H9 (cell line): ENCODE data around the gene NT5C2. TPM values are rescaled to one million over a fixed set of nuclear protein-coding genes. Genes with fewer than 3 reads are reported as not detected.

Experiments used
- DNase-seq: peaks from one replicate; pipeline ENCODE4 v3.0.0-alpha.2; 2017
- H2AFZ ChIP-seq: one replicate; pipeline ENCODE4 v1.6.1; 2013; ENCODE audit warnings: mild to moderate bottlenecking, low read length, control low read depth, moderate library complexity
- H2AK5ac ChIP-seq: 2 replicates; pipeline ENCODE4 v1.6.1; 2013; ENCODE audit warnings: low read length, control low read depth, mixed read lengths; ENCODE audit not compliant: insufficient read length
- H2BK120ac ChIP-seq: one replicate; pipeline ENCODE4 v1.6.1; 2013; ENCODE audit warnings: low read depth, mild to moderate bottlenecking, low read length, control low read depth, inconsistent platforms; ENCODE audit not compliant: poor library complexity, severe bottlenecking
- H2BK12ac ChIP-seq: 2 replicates; pipeline ENCODE4 v1.6.1; 2013; ENCODE audit warnings: low read length, control low read depth, mixed read lengths, low read depth; ENCODE audit not compliant: insufficient read length
- H2BK15ac ChIP-seq: 2 replicates; pipeline ENCODE4 v1.6.1; 2013; ENCODE audit warnings: low read depth, low read length, control low read depth
- H2BK20ac ChIP-seq: one replicate; pipeline ENCODE4 v1.6.1; 2013; ENCODE audit warnings: low read depth, mild to moderate bottlenecking, low read length, control low read depth, inconsistent platforms; ENCODE audit not compliant: poor library complexity, severe bottlenecking
- H2BK5ac ChIP-seq: 2 replicates; pipeline ENCODE4 v1.6.1; 2013; ENCODE audit warnings: low read length, control low read depth, mixed read lengths; ENCODE audit not compliant: insufficient read length
- H3K14ac ChIP-seq: 2 replicates; pipeline ENCODE4 v1.6.1; 2013; ENCODE audit warnings: low read length, control low read depth; ENCODE audit not compliant: insufficient read depth
- H3K18ac ChIP-seq: 2 replicates; pipeline ENCODE4 v1.6.1; 2013; ENCODE audit warnings: low read depth, mild to moderate bottlenecking, mixed read lengths, low read length, control low read depth; ENCODE audit not compliant: insufficient read length
- H3K23ac ChIP-seq: 2 replicates; pipeline ENCODE4 v1.6.1; 2013; ENCODE audit warnings: low read length, control low read depth, mixed read lengths, low read depth; ENCODE audit not compliant: insufficient read length
- H3K23me2 ChIP-seq: 2 replicates; pipeline ENCODE4 v1.6.1; 2013; ENCODE audit warnings: low read depth, mild to moderate bottlenecking, mixed read lengths, low read length, control low read depth; ENCODE audit not compliant: insufficient read length, poor library complexity, severe bottlenecking
- H3K27ac ChIP-seq: 2 replicates; pipeline ENCODE4 v1.5.1; 2013; ENCODE audit warnings: low read length, control low read depth, mixed read lengths, low read depth; ENCODE audit not compliant: insufficient read length
- H3K27me3 ChIP-seq: 2 replicates; pipeline ENCODE4 v1.6.1; 2013; ENCODE audit warnings: low read length, control low read depth, inconsistent platforms; ENCODE audit not compliant: insufficient read depth
- H3K4ac ChIP-seq: 2 replicates; pipeline ENCODE4 v1.6.1; 2013; ENCODE audit warnings: low read depth, mild to moderate bottlenecking, control low read depth, inconsistent platforms, low read length, moderate library complexity
- H3K4me1 ChIP-seq: 2 replicates; pipeline ENCODE4 v1.6.1; 2013; ENCODE audit warnings: low read length, control low read depth, inconsistent platforms; ENCODE audit not compliant: insufficient read depth
- H3K4me2 ChIP-seq: 2 replicates; pipeline ENCODE4 v1.6.1; 2013; ENCODE audit warnings: low read length, control low read depth, mixed read lengths; ENCODE audit not compliant: insufficient read length, insufficient read depth
- H3K56ac ChIP-seq: 2 replicates; pipeline ENCODE4 v1.6.1; 2013; ENCODE audit warnings: low read depth, mild to moderate bottlenecking, mixed read lengths, low read length, control low read depth; ENCODE audit not compliant: insufficient read length
- H3K79me1 ChIP-seq: 2 replicates; pipeline ENCODE4 v1.6.1; 2013; ENCODE audit warnings: low read depth, mild to moderate bottlenecking, moderate library complexity, low read length, control low read depth, inconsistent platforms; ENCODE audit not compliant: insufficient read depth, poor library complexity, severe bottlenecking
- H3K79me2 ChIP-seq: 2 replicates; pipeline ENCODE4 v1.6.1; 2013; ENCODE audit warnings: low read length, control low read depth, inconsistent platforms; ENCODE audit not compliant: insufficient read depth
- H3K9ac ChIP-seq: 2 replicates; pipeline ENCODE4 v1.6.1; 2013; ENCODE audit warnings: low read length, control low read depth, mixed read lengths; ENCODE audit not compliant: insufficient read length; ENCODE audit errors: extremely low read depth
- H3K9me3 ChIP-seq: one replicate; pipeline ENCODE4 v1.6.1; 2013; ENCODE audit warnings: low read depth, low read length, inconsistent platforms; ENCODE audit not compliant: control insufficient read depth
- H3T11ph ChIP-seq: one replicate; pipeline ENCODE4 v1.6.1; 2013; ENCODE audit warnings: mild to moderate bottlenecking, low read length, control low read depth, inconsistent platforms
- H4K20me1 ChIP-seq: one replicate; pipeline ENCODE4 v1.6.1; 2013; ENCODE audit not compliant: control insufficient read depth, insufficient read length, insufficient read depth
- H4K5ac ChIP-seq: 2 replicates; pipeline ENCODE4 v1.6.1; 2013; ENCODE audit warnings: low read depth, mild to moderate bottlenecking, mixed read lengths, low read length, control low read depth; ENCODE audit not compliant: insufficient read length
- H4K8ac ChIP-seq: replicated peaks from 2 replicates; pipeline ENCODE4 v1.6.1; 2013; ENCODE audit warnings: low read length, control low read depth, mixed read lengths, low read depth; ENCODE audit not compliant: insufficient read length
- H4K91ac ChIP-seq: 2 replicates; pipeline ENCODE4 v1.6.1; 2013; ENCODE audit warnings: low read depth, mild to moderate bottlenecking, moderate library complexity, mixed read lengths, low read length, control low read depth; ENCODE audit not compliant: insufficient read length
- H3K27ac Mint-ChIP-seq, 3 experiments: 2 replicates in 2 of 3; 3 replicates in 1 of 3; pipeline ENCODE4 v1.8.0; 2020 to 2021; ENCODE audit warnings: mixed read lengths in 3 of 3, mild to moderate bottlenecking in 1 of 3, moderate library complexity in 1 of 3
- H3K27me3 Mint-ChIP-seq: 2 replicates; pipeline ENCODE4 v1.8.0; 2021; ENCODE audit warnings: low read depth, mild to moderate bottlenecking, moderate library complexity, mixed read lengths
- H3K36me3 Mint-ChIP-seq, 3 experiments: 2 replicates in 2 of 3; 3 replicates in 1 of 3; pipeline ENCODE4 v1.8.0; 2020 to 2021; ENCODE audit warnings: low read depth in 3 of 3, mixed read lengths in 3 of 3; ENCODE audit not compliant: insufficient read depth in 1 of 3
- H3K4me1 Mint-ChIP-seq, 2 experiments: 2 replicates each; pipeline ENCODE4 v1.8.0; 2020; ENCODE audit warnings: mixed read lengths in 2 of 2
- H3K4me3 Mint-ChIP-seq, 2 experiments: 2 replicates in 1 of 2; 3 replicates in 1 of 2; pipeline ENCODE4 v1.8.0; 2020 to 2021; ENCODE audit warnings: mild to moderate bottlenecking in 2 of 2, mixed read lengths in 2 of 2, moderate library complexity in 1 of 2
- H3K9me3 Mint-ChIP-seq, 2 experiments: 2 replicates in 1 of 2; 3 replicates in 1 of 2; pipeline ENCODE4 v1.8.0; 2020; ENCODE audit warnings: mild to moderate bottlenecking in 2 of 2, mixed read lengths in 2 of 2, moderate library complexity in 1 of 2
- CTCF ChIP-seq: fragments of 200-600 bp; sonication (generic); conservative IDR thresholded peaks from 3 replicates; pipeline ENCODE4 v1.8.0; 2021; ENCODE audit warnings: antibody characterized with exemption, mild to moderate bottlenecking
- WGBS: extraction: QIAGEN DNeasy Blood & Tissue Kit; methylation state at CpG from one replicate; pipeline ENCODE4 v1.1.7; 2013; ENCODE audit warnings: missing lambda C conversion rate, low lambda C conversion rate, mixed read lengths; ENCODE audit not compliant: insufficient read length; ENCODE audit errors: extremely low coverage; 5-methylcytosine and 5-hydroxymethylcytosine counted together
- total RNA-seq: library from RNA; stranded (reverse); gene quantifications from 2 replicates; pipeline ENCODE4 v1.2.1, GENCODE V29; 2021

The NT5C2 gene
- total RNA-seq, 1 experiment from 2014 or later, result 69.6 TPM

- Histone ChIP-seq H3K27ac (no peak overlapping the region), H3T11ph (no peak overlapping the region), H3K23me2 (no peaks in the 10 kb centered on the region), H2BK5ac (no peak overlapping the region), H3K56ac (no peak overlapping the region), H3K23ac (no peak overlapping the region), H3K4me2 (no peak overlapping the region), H4K91ac (no peak overlapping the region), H3K9me3 (no peaks in the 10 kb centered on the region), H3K27me3 (no peaks in the 10 kb centered on the region), H3K4me1 (no peaks in the 10 kb centered on the region), H3K18ac (no peak overlapping the region), H2AK5ac (no peak overlapping the region), H4K5ac (no peak overlapping the region), H2AFZ (no peak overlapping the region), H4K20me1 (no peaks in the 10 kb centered on the region), H3K4ac (no peak overlapping the region), H3K79me2 (no peaks in the 10 kb centered on the region), H2BK20ac (no peak overlapping the region), H2BK120ac (no peak overlapping the region), H4K8ac (no peak overlapping the region), H2BK12ac (no peak overlapping the region), H3K14ac (no peak overlapping the region), H2BK15ac (no peak overlapping the region), H3K79me1 (no peaks in the 10 kb centered on the region), H3K9ac (no peak overlapping the region)
- no peak; the same call in 2 of the 3 replicates for TF ChIP-seq CTCF
- DNase-seq, result no peak
- WGBS, result no CpG with 5 or more reads among the region's 2 CpGs
- Mint-ChIP-seq H3K27me3 (no peaks in the 10 kb centered on the region), H3K4me1 (no peaks in the 10 kb centered on the region), H3K36me3 (peaks cover 17 to 63% (median 47%) of the 10 kb centered on the region in 3 experiments; a peak in 6 of 7 replicates), H3K27ac (peak overlapping the region in 1 of 3 experiments; percentile 41; a peak in 1 of 7 replicates), H3K4me3 (no peak overlapping the region), H3K9me3 (no peaks in the 10 kb centered on the region)
These were observed 106.3 kb downstream of the NT5C2 start for GRCh38 chr10:103086799-103087198.
